Heart left ventricle (tissue), 13 donors: ENCODE measurements around the gene CD81.

Experiments used
- POLR2A ChIP-seq, 2 donors: fragments of 450-650 bp; IDR thresholded peaks; one replicate each; pipeline ENCODE4 v1.6.1; 2017; ENCODE audit warnings: antibody characterized with exemption in 2 of 2, mild to moderate bottlenecking in 2 of 2, moderate library complexity in 2 of 2
- TF ChIP-seq, protein P1 (sequence below), 12 donors: fragments of 200-600 bp; sonication (generic) in 4 of 12; IDR thresholded peaks; one replicate each; pipeline versions ENCODE4 v1.5.0 to v1.8.0; 2018 to 2022; ENCODE audit warnings: antibody characterized with exemption in 12 of 12, mild to moderate bottlenecking in 5 of 12
- donor health status: ischemic (EF 13 %, LVEDD 7.1; RV severe dilation, severe dysfunction).
- donor health status: DM: no; HTN: yes; CAD: no.
- donor health status: DM: no; HTN: no; CAD: no.
- donor health status: ischemic (EF 25% LVEDD 6.9; RV normal size, moderate dysfunction).
- donor health status: ischemic (EF 25% LVEDD 5.7; RV mildly dilated, moderate dysfunction).
- donor health status: ischemic (EF 35%, LVEDD 5.7; RV mildly dilated, moderate dysfunction).
- donor health status: nonischemic (EF 11% LVEDD 7.7; RV severe dilation, severe dysfunction).
- donor health status: DM: yes; HTN: yes; CAD: no.
- donor health status: PGD.
- donor health status: ischemic (EF 29% LVEDD 5.4; RV normal size, mild dysfunction).
- donor health status: nonischemic (EF 23%, LVEDD 6.1; RV moderate dilation, normal function).

DNA sequence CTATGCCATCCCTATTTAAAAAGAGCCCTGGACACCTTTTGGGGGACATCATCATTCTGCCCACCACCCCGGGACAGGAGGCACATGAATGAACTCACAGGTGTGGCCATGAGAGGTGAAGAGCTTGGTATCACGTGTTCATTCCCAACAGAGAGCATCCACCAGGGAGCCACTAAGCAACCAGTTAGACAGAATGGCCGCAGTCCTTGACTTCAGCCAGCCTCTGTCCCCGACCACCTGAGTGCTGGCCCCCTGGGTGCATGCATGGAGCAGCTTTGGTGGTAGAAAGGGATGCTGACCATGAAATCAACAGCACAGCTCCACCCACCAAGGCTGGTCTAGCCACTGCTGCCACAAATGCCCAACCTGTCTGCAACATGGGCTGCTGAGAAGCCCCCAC, 31.1 kb upstream of the CD81 start:
- TF ChIP-seq, protein P1, sequence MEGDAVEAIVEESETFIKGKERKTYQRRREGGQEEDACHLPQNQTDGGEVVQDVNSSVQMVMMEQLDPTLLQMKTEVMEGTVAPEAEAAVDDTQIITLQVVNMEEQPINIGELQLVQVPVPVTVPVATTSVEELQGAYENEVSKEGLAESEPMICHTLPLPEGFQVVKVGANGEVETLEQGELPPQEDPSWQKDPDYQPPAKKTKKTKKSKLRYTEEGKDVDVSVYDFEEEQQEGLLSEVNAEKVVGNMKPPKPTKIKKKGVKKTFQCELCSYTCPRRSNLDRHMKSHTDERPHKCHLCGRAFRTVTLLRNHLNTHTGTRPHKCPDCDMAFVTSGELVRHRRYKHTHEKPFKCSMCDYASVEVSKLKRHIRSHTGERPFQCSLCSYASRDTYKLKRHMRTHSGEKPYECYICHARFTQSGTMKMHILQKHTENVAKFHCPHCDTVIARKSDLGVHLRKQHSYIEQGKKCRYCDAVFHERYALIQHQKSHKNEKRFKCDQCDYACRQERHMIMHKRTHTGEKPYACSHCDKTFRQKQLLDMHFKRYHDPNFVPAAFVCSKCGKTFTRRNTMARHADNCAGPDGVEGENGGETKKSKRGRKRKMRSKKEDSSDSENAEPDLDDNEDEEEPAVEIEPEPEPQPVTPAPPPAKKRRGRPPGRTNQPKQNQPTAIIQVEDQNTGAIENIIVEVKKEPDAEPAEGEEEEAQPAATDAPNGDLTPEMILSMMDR (IDR thresholded peaks at IDR 0.05), result no peak
- no peak for TF ChIP-seq POLR2A (IDR thresholded peaks at IDR 0.05)
